DMS53 treated with DMSO at 0.1 percent for 48 hours (cell line): Measurements from ENCODE around the gene CHL1.
"Not testable (repeated sequence)": the region's sequence is repeated elsewhere in the genome, so short reads cannot be mapped to it uniquely, and the experiment has no call there.

Experiments
- DNase-seq: peaks from one replicate; lab custom pipeline; 2025; ENCODE audit not compliant: unreplicated experiment; lab: John Stamatoyannopoulos, UW

Gene CHL1

GRCh38 chr3:332701-333100 lies 136.1 kb downstream of the CHL1 start:
- DNase-seq: no peak

DNA sequence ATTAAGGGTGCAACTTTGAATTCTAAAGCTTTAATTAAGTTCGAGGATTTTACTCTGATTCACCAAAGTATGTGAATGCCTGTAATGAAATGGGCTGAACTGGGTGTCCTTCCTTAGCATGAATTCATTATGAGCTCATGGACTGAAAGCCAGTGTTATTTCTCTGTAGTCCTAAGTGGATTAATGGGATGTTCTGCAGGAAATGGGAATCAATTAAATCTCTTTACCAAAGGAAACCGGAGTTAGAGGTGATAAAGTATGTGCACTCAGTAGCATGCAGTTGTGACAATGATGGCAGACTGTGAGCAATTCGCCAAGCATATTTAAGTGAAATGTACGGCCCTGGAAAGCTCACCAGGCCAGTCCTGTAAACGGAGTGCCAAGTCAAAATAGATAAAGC lies 138.7 kb downstream of the CHL1 start:
- no peak for DNase-seq

DNA sequence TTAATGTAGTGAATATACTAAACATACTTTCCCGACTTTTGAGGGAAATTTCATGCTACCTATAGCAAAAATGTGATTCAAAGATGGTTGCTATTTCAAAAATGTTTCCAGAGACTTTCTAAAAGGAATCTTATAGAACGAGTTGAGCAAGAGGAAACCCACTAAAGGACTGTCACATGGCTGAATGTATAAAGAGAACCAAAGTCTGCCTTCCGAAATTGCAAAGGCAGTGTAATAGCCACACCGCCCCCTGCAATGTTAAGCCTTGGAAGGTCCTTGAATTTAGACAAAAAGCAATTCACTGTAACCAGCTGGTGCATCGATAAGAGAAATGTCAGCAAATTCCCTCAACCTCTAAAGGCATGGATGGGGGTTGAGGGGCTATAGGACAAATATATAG lies 142.8 kb downstream of the CHL1 start:
- DNase-seq: no peak

GRCh38 chr3:341998-342397 lies 145.4 kb downstream of the CHL1 start:
- no peak for DNase-seq

DNA sequence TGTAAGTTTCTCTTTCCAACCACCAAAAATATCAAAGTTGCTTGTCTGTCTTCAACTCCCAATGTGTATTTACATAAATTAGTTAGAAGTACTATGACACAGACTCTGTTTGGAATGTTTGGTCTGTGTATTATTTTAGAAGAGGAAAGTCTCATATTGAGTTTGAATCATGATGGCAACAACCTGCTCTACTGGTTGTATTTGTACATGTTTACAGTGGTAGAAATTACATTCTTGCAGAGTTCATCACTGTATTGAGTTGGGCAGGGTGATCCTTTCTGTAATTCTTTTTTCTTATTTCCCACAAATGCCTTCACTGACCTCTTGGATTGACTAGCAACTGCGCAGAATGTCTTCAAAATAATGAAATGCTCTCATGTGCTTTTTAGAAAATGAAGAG lies 149.6 kb downstream of the CHL1 start:
- DNase-seq: peak; percentile 11

- no peak for DNase-seq
These were observed 151.0 kb downstream of the CHL1 start for GRCh38 chr3:347581-347980.

- DNase-seq: no peak
These were observed 154.4 kb downstream of the CHL1 start for GRCh38 chr3:350871-351371.

- DNase-seq: no peak
These were observed 156.0 kb downstream of the CHL1 start for GRCh38 chr3:352599-352998.

DNA sequence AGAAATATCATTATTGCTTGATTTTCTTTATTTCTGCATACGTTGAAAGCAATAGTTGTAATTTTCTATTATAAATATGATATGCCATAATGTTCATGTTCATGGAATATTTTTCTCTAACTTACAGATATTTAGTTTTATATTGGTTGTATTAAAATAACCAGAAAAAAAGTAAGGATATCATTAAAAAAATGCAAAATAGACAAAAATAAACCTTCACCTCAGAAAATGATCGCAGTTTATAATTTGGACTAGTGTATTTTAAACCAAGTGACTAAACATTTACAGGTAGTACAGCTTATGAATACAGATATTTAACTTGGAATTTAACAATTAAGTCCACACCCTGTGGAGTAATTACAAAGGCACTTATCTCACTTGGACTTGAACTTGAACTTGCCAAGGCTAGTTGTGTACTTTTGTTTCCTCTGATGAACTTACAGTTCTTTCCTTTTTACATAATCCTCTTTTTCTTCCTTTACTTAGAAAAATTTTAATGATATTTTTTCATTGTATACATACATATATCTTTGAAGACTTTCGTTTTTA lies 156.7 kb downstream of the CHL1 start:
- DNase-seq: no peak

DNA sequence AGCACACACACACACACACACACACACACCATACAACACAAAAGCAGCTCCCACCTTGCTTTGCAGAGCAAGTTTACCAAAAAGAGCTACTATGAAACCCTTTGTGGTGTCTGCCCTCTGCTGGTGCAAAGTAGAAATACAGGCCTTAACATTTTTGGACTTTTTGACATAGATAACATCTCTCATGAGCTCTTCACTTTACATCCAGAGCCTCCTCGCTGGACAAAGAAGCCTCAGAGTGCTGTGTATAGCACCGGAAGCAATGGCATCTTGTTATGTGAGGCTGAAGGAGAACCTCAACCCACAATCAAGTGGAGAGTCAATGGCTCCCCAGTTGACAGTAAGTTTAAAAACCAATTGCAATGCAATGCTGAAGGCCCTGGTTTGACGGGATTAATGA lies 157.9 kb downstream of the CHL1 start:
- no peak for DNase-seq

DNA sequence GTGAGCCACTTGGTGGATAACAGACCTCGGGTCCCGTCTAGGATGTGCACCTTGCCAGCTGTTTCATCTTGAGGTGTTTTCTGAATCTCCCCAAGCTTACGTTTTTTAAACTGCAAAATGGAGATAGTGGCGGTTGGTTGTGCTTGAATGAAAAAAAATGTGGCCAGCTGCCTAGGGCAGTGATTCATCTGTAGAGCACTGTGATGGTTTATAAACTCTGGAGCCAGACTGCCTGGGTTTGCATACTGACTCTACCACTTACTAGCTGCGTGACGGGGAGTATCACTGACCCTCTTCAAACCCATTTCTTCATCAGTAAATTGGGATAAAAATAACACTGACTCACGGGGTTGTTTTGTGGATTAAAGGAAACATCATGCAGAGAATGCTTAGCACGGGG lies 159.1 kb downstream of the CHL1 start:
- DNase-seq: no peak

DNA sequence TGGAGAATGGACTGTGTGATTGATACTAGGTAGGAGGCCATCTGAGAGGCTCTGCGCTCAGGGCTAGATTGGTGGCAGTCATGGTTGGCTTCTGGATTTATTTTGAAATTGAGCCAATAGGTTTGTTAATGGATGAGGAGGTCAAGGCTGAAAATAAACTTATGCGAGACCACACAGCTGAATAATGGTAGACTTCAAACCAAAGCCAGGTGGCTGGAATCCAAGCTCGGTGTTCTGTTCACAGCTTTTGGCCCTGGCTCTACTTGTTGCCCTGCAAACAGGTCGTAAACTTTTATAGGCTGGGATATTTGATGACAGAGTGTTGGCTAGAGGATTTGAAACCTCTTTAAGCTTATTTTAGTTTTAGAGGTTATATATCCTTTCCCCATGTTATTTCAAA lies 160.4 kb downstream of the CHL1 start:
- DNase-seq: no peak

GRCh38 chr3:359672-360071 lies 163.1 kb downstream of the CHL1 start:
- no peak for DNase-seq

DNA sequence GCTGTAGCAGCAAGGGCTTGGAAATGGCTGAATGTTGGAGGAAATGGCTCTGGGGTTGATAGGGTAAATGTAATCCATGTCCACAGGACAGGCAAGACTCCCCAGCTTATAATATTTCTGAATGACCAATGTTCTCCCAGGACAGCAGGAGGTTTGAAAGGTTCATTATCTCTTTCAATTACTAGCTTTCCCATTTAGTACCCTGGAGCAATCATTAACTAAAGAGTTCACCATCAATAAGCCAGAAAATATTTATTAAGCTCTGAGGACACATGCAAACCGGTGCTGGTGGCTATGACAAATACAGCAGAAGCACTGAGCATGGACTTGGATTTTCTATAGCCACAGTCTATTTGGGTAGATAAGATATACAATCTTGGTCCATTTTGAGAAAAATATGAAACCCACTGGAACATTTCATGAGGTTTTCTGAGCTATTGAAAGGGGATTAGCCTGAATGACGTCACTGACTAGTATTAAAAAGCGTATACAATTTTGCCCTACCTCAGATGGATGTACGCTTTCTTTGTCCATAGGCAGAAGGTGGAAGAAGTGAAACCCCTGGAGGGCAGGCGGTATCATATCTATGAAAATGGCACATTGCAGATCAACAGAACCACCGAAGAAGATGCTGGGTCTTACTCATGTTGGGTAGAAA lies 166.2 kb downstream of the CHL1 start:
- DNase-seq: no peak

DNA sequence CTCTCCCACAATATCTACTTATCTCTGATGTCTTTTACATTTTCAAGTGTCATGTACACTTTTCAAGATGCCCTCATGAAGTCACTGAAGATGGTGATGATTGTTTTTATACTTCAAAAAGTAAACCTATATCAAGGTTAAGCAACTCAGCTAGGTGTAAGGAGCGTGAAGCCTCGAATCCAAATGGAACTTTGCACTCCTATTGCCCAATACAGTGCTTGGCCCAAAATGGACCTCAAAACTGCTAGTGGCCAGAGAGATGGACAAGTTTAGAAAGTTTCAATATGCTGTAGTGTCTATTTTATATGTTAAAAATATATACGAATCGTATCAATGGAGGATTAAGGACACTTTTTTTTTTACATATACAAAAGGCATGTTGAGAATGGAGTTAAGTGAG lies 167.7 kb downstream of the CHL1 start:
- DNase-seq: no peak

GRCh38 chr3:365268-365667 lies 168.7 kb downstream of the CHL1 start:
- DNase-seq: no peak

DNA sequence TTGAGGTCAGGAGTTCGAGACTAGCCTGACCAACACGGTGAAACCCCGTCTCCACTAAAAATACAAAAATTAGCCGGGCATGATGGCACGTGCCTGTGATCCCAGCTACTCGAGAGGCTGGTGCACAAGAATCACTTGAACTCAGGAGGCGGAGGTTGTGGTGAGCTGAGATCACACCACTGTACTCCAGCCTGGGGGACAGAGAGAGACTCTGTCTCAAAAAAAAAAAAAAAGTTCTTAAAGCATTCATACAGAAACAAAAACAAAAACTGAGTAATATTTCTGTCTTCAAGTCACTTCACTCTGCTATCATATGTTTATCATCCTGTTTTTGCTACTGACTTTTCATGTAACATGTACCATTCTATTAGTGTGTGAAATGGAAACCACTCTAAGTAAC lies 169.7 kb downstream of the CHL1 start:
- not testable (repeated sequence) for DNase-seq

GRCh38 chr3:373193-373779 lies 176.7 kb downstream of the CHL1 start:
- DNase-seq: no peak

- DNase-seq: no peak
These were observed 177.9 kb downstream of the CHL1 start for GRCh38 chr3:374459-374858.

GRCh38 chr3:377158-377561 lies 180.6 kb downstream of the CHL1 start:
- no peak for DNase-seq

DNA sequence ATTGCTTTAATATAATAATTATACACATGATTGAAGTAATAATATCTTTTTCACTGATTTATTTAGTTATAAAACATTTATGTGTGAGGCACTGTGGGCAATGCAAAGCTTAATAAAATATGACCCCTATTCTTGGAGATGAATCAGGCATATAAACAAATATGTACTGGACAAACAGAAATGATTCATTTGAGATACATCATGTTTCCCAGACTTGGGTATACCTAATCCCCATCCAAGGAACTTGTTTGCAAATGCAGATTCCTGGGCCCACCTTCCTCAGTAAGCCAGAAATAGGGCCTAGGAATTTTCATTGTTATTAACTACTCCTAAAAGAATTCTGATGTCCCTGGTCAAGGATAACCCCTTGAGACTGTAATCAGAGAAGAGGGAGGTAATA lies 184.2 kb downstream of the CHL1 start:
- DNase-seq: no peak

GRCh38 chr3:385151-385550 lies 188.6 kb downstream of the CHL1 start:
- DNase-seq: no peak

DNA sequence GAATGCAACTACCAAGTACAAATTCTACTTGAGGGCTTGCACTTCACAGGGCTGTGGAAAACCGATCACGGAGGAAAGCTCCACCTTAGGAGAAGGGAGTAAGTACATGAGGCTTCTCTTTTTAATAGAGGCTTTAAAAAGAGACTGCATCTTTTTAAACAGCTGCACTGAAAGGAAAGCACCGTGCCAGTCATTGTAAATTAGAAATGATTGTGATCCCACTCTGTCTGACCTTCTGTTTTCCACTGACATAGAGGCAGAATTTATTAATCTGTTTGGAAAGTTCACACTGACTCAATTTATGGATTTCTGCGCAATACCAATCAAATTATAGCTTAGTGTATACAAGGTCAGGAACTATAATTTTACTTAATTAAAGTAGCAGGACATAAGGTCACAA lies 198.2 kb downstream of the CHL1 start:
- DNase-seq: no peak
